HG03280 (cell line): ENCODE measurements around the gene APP.

ENCODE experiments used
- ATAC-seq: cut with Tn5 transposase; IDR thresholded peaks from one replicate; pipeline ENCODE4 v1.9.1; 2021; ENCODE audit warnings: mild to moderate bottlenecking, moderate library complexity; ENCODE audit not compliant: unreplicated experiment

The APP gene

GRCh38 chr21:25885880-25886279 is 284.7 kb downstream of the APP start:
- no peak for ATAC-seq

GRCh38 chr21:25885405-25885804 is 285.2 kb downstream of the APP start:
- no peak for ATAC-seq

DNA sequence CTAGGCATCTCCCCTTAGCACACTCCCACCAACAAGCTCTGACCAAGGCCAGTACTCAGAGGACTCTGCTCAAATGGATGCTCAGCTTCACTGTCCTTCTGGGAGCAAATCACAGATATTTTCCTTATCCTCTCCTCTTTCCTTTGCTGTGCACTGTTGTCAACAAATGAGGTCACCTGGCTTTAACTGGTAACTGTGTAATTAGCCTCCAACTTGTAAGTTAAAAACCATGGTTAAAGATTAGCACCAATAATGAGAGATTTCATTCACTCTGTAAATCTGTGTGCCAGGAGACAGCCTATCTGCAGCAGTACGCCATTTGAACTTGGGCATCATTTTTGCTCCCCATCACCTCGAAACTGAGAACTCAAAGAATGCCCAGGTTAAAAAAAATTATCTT is 286.3 kb downstream of the APP start:
- ATAC-seq = no peak

GRCh38 chr21:25881524-25882376 is 288.8 kb downstream of the APP start:
- peak; percentile 88 for ATAC-seq

DNA sequence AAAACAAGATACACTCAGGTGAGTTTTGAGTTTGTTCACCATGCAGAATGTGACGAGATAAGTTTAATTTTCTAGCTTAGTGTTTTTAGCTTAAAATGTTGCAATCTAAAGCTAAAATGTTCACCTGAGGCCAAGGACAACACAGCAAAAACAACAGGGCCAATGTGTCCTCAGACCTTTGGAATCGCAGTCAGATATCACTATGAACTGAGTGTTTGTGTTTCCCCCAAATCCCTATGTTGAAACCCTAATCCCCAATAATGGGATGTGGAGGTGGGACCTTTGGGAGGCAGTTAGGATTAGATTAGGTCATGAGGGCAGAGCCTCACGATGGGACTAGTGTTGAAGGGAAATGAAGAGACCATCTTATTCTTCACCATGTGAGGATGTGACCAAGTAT is 291.4 kb downstream of the APP start:
- ATAC-seq = no peak

DNA sequence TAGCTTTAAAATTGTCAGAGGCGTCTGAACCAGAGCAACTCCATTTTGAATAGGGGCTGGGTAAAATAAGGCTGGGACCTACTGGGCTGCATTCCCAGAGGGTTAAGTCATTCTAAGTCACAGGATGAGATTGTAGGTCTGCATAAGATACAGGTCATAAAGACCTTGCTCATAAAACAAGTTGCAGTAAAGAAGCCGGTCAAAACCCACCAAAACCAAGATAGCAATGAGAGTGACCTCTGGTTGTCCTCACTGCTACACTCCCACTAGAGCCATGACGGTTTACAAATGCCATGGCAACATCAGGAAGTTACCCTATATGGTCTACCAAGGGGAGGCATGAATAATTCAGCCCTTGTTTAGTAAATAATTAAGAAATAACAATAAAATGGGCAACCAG is 292.2 kb downstream of the APP start:
- no peak for ATAC-seq

DNA sequence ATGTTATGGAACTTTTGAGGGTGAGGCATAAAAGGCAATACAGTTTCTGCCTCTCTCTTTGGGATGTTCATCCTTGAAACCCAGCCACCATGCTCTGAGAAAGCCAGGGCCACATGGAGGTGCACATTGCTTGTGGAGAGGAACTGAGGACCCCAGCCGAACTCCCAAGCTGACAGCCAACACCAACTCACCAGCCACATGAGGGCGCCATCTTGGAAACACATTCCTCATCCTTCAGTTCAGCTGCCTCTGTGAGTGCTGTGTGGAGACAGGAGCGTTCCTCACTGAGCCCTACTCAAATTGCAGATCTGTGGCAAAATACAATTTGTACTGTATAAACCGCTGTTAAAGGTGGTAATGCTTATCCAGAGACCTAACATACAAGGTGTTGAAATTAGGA is 298.3 kb downstream of the APP start:
- no peak for ATAC-seq

DNA sequence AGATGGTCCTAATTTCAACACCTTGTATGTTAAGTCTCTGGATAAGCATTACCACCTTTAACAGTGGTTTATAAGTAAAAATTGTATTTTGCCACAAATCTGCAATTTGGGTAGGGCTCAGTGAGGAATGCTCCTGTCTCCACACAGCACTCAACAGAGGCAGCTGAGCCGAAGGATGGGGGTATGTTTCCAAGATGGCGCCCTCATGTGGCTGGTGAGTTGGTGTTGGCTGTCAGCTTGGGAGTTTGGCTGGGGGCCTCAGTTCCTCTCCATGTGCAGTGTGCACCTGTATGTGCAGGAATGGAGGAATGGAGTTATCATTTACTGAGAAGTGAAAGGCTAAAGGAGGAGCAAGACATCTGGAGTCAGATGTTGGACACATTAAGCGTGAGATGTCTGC is 299.0 kb downstream of the APP start:
- no peak for ATAC-seq

- no peak for ATAC-seq
Measured at GRCh38 chr21:25870084-25870483, 300.5 kb downstream of the APP start.

- no peak for ATAC-seq
Measured at GRCh38 chr21:25867061-25867460, 303.5 kb downstream of the APP start.

GRCh38 chr21:25863747-25864146 is 306.8 kb downstream of the APP start:
- no peak for ATAC-seq

DNA sequence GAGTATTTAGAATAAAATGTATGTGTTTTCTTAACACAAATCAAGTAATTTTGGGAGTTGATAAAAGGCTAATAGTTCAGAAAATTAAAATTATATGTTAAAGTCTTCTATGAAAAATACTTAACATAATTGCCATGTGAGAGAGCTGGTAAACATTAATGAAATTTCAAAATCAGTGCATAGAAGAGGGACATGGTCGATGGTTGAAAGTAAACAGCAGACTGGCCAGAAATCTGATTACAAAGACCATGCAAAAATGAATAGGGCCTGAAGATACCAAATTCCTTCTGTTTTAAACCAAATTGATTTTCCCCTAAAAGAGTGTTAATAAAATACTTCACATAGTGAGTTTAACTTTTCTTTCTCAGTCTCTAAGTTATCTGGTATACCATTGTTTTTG is 307.5 kb downstream of the APP start:
- no peak for ATAC-seq

- no peak for ATAC-seq
Measured at GRCh38 chr21:25862596-25862995, 308.0 kb downstream of the APP start.

DNA sequence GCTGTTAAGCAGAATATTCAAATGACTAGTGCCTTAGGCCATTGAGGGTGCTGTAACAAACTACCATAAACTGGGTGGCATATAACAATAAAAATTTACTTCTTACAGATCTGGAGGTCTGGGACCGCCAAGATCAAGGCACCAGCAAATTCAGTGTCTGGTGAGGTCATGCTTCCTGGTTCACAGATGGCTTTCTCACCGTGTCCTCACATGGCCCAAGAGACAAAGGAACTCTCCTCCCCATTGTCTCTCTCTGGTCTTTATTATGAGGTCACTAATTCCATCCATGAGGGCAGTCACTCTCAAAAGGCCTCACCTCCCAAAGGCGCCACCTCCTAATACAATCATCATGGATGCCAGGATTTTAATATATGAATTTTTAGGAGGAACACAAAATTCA is 308.5 kb downstream of the APP start:
- no peak for ATAC-seq

GRCh38 chr21:25859235-25859929 is 311.2 kb downstream of the APP start:
- no peak for ATAC-seq

GRCh38 chr21:25858325-25858724 is 312.2 kb downstream of the APP start:
- no peak for ATAC-seq

DNA sequence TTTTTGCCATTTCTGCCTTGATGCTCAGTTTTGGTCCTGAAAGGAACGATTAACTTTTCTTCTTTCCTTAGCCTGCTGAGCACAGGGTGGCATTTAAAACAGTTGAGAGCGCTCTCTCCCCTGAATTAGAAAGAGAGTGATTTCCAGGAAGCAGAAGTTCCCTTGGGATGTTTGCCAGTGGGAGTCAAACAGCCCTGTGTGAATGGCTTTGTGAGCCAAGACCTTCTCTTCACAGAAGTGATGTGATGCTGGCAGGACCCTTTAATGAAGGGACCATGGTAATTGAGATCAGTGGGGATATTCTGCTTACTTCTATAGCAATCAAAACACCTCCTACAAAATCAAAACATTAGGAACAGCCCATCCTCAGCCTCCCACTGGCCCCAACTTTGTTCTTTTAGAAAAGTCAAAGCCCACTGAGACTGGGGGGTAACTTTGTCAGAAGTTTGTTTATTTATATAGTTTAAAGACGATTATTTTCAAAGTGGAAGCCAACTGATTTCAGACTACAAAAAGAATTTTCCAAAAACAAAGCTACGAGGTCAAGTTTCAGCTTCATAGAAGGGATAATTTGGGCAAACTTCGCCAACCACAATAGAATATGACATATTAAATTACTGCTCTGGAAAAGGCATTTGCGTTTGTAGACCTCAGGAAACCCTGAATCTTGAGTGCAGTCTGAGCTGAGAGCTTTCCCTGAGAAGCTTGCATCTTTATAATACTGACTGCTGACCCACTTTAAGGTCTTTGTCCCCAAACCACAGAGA is 313.1 kb downstream of the APP start:
- no peak for ATAC-seq

DNA sequence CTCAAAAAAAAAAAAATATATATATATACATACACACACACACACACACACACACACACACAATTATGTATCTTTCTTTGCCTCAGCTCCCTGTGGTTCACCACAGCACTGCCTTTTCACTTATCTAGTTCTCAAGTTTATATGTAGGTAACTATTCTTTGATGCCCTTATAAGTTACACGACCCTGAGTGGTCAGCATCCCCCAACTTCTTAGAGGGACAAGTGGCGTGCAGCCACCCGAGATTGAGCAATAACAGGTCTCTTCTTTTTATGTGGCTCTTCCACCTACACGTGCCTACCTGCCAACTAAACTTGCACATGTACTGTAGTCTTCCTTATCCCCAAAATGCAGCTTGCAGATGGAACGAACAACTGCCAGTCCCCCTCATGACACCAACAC is 315.0 kb downstream of the APP start:
- ATAC-seq = no peak

- ATAC-seq = no peak
Measured at GRCh38 chr21:25850126-25850842, 320.3 kb downstream of the APP start.

GRCh38 chr21:25848309-25848708 is 322.3 kb downstream of the APP start:
- no peak for ATAC-seq

DNA sequence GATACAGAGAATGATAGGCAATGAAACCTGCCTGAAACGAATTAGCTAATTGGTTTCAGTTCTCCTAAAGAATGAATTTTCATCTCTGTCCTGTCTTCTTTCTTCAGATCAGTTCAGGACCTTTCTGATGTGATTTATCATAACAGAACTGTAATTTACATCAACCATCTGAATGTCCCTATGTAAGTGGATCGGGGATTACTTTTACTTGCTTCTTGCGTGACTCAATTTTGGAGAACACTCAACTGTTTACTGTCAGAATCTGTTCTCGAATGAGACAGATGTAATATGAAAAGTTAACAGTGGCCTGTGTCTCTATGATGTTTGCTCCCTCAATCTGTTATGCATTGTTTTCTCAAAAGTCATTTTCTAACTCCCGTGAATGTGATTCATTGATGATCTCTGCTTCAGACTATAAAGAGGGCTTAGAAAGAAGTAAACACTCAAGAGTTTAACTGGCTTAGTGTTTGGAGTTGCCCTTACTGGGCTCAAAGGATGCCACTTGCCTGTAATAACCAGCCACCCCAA is 324.8 kb downstream of the APP start:
- ATAC-seq = no peak
